ENCODE measurements around the gene UNKL.

GRCh38 chr16:1458977-1459341 lies 44.5 kb upstream of the UNKL start:
- TF ChIP-seq EZH2phosphoT487 (IDR thresholded peaks at IDR 0.05; ENCODE audit: insufficient read depth, low read depth) (no peak), EZH2 (IDR thresholded peaks at IDR 0.05; ENCODE audit: insufficient read depth, poor library complexity, severe bottlenecking) (no peak)

Measured in GM23248 (cell line).